Measurements from ENCODE around the gene CASK. TPM values are rescaled to one million over a fixed set of nuclear protein-coding genes. Genes with fewer than 3 reads are reported as not detected.

CASK gene
- total and polyA plus RNA-seq, 2 of the 13 experiments (the other 11 are each of a cell fraction or from before 2014, with no cell fraction given): 14.5 to 16.0 TPM

DNA sequence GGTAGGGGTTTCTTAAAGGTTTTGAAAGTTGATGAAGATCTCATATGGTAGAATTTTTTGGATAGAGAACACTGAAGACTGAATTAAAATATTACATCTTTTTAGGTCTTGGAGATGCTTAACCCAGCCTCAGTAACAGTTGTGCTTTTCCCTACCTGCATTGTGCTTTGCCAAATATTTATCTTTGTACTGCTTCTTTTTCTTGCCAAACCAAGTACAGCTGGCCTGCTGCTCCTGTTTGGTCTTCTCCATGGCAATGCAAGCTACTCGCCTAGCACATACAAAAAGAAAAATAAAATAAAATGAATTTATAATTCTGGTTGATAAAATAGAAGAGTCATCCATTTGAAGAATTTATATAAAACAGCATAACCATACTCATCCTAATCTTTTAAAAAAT lies 380.8 kb downstream of the CASK start:
- no peak for DNase-seq (ENCODE audit: low spot score)
- no peaks in the 10 kb centered on the region for H3K27me3 ChIP-seq (ENCODE audit: control insufficient read depth in 1 of 2, insufficient read depth in 2 of 2, low read length in 2 of 2)
- H3K4me1 ChIP-seq (ENCODE audit: insufficient read depth, low read length): no peaks in the 10 kb centered on the region
- no peak overlapping the region for H3K4me3 ChIP-seq (replicated peaks in 1 of 3; ENCODE audit: insufficient read depth in 1 of 3, low read depth in 2 of 3, low read length in 3 of 3)
- no TSS peak for BruUV-seq (replicated peaks)
- POLR2A ChIA-PET: no interaction called here
- intact Hi-C loops (cut with micrococcal nuclease; ENCODE audit: unreplicated experiment): no loop called here
- FAIRE-seq: no peak
- H3K36me3 ChIP-seq (replicated peaks in 1 of 2; ENCODE audit: control insufficient read depth in 1 of 2, insufficient read depth in 2 of 2, low read length in 2 of 2): no peaks in the 10 kb centered on the region
- H3K4me2 ChIP-seq (ENCODE audit: low read depth, low read length): no peak overlapping the region
- no peaks in the 10 kb centered on the region for H4K20me1 ChIP-seq (ENCODE audit: insufficient read depth, low read length)
- no peak overlapping the region for H3K9ac ChIP-seq (ENCODE audit: insufficient read depth, low read depth, low read length)
- H3K79me2 ChIP-seq (ENCODE audit: insufficient read depth, low read length): no peaks in the 10 kb centered on the region
- H3K9me3 ChIP-seq (ENCODE audit: low read length): no peaks in the 10 kb centered on the region
- H2AFZ ChIP-seq (ENCODE audit: low read length): no peak overlapping the region
- 100% methylated on average over 1 of the region's 1 CpG for WGBS (ENCODE audit: low lambda C conversion rate)
- CTCF ChIA-PET (ENCODE audit: low intra/inter-chr PET ratio, low total read pairs): no interaction called here
- TF ChIP-seq KMT2A (CRISPR knock-in tag; IDR thresholded peaks at IDR 0.05): no peak
- TF ChIP-seq HOMEZ (CRISPR knock-in tag; IDR thresholded peaks at IDR 0.05; ENCODE audit: low read depth): no peak
- no peak for TF ChIP-seq CBX2 (IDR thresholded peaks at IDR 0.05; ENCODE audit: low read depth, low read length)
- TF ChIP-seq CBX2 (CRISPR knock-in tag; IDR thresholded peaks at IDR 0.05; ENCODE audit: low read depth): no peak
- TF ChIP-seq RNF219 (CRISPR knock-in tag; IDR thresholded peaks at IDR 0.05): no peak
- no peak for TF ChIP-seq NR2F6 (IDR thresholded peaks at IDR 0.05)
- TF ChIP-seq NR2F6 (CRISPR knock-in tag; IDR thresholded peaks at IDR 0.05): no peak
- no peak for TF ChIP-seq CHD2 (IDR thresholded peaks at IDR 0.05; ENCODE audit: low read depth, low read length)
- no peak for TF ChIP-seq HOXA5 (CRISPR knock-in tag; IDR thresholded peaks at IDR 0.05)
- TF ChIP-seq ZNF75D (CRISPR knock-in tag; IDR thresholded peaks at IDR 0.05; ENCODE audit: borderline replicate concordance): no peak
- no peak for TF ChIP-seq ZNF263 (CRISPR knock-in tag; IDR thresholded peaks at IDR 0.05)
- no peak for TF ChIP-seq HHEX (CRISPR knock-in tag; IDR thresholded peaks at IDR 0.05)
- TF ChIP-seq ZBTB7A (CRISPR knock-in tag; IDR thresholded peaks at IDR 0.05): no peak
- no peak for TF ChIP-seq CCAR2 (optimal IDR thresholded peaks at IDR 0.05; ENCODE audit: low read depth, low read length)
- no peak for TF ChIP-seq ZBTB14 (CRISPR knock-in tag; IDR thresholded peaks at IDR 0.05)
- TF ChIP-seq, protein P1, sequence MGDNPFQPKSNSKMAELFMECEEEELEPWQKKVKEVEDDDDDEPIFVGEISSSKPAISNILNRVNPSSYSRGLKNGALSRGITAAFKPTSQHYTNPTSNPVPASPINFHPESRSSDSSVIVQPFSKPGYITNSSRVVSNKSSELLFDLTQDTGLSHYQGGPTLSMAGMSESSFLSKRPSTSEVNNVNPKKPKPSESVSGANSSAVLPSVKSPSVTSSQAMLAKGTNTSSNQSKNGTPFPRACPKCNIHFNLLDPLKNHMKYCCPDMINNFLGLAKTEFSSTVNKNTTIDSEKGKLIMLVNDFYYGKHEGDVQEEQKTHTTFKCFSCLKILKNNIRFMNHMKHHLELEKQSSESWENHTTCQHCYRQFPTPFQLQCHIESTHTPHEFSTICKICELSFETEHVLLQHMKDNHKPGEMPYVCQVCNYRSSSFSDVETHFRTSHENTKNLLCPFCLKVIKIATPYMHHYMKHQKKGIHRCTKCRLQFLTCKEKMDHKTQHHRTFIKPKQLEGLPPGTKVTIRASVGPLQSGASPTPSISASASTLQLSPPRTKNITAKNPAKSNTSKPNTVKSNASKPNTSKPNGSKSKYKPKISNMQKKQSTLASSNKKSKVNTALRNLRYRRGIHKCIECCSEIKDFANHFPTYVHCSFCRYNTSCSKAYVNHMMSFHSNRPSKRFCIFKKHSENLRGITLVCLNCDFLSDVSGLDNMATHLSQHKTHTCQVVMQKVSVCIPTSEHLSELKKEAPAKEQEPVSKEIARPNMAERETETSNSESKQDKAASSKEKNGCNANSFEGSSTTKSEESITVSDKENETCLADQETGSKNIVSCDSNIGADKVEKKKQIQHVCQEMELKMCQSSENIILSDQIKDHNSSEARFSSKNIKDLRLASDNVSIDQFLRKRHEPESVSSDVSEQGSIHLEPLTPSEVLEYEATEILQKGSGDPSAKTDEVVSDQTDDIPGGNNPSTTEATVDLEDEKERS (CRISPR knock-in tag; IDR thresholded peaks at IDR 0.05): no peak
- no peak for TF ChIP-seq ZNF570 (CRISPR knock-in tag; IDR thresholded peaks at IDR 0.05; ENCODE audit: borderline replicate concordance)
- in situ Hi-C loops (cut with HindIII; ENCODE audit: extremely low pct_ligation_motif_present, low pct_unique_long_range_greater_than_20kb): no loop called here
- H3K27ac ChIP-seq (ENCODE audit: extremely low read length, insufficient read depth, low read length): no peak overlapping the region
- ATAC-seq: no peak

Measured in HepG2 (cell line).